ENCODE data around the gene TOMM7.
A peak's percentile ranks its signal among the peaks of the same experiment; 100 is the strongest.

DNA sequence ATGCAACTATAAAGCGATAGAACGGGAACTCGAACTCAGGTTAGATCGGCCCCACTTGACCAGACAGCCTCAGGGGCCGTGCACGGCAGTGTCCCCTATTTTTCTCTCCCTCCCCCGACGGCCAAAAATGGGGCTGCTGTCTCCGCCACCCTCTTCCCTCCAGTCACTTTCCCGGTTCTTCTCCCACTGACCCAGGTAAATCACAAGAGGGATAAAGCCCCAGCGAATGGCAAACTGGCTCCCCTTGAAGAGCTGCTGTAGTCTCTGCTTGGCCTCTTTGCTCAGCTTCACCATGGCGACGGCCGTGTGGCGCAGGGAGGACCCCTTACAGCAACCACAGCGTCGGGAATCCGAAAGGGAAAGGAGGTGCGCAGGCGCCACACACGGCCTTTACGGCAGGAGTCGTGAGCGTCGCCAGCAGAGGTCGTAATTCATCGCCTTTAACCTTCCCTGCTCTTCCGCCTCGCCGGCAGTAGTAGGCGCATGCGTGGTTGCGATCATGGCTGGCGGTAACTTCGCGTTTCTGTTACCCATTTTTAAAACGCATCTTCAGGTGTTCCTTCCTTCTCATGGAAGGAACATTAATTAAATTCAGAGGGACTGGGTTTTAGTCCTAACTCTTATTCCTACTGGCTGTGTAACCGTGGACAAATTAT is at the start of gene TOMM7:
- TF ChIP-seq POLR2A (IDR thresholded peaks at IDR 0.05; ENCODE audit: low read depth, low read length) (peak; percentile 83), TAF1 (IDR thresholded peaks at IDR 0.05; ENCODE audit: borderline replicate concordance, low read depth, low read length) (peak; percentile 84)
